A673 (cell line): Measurements from ENCODE around the gene RALGPS1. TPM values are rescaled to one million over a fixed set of nuclear protein-coding genes. Genes with fewer than 3 reads are reported as not detected.

ENCODE experiments used
- BruUV-seq: library from RNA; stranded (reverse); fragments of 400-500 nt; replicated peaks from 2 replicates; lab custom pipeline; 2021; lab: Mats Ljungman, UMichigan
- CTCF ChIA-PET: fragments of 300-600 bp; sonication (Branson Sonifier 250); formaldehyde crosslinking; loops from one replicate; lab custom pipeline; 2022; ENCODE audit warnings: antibody characterized with exemption; lab: Charles Lee
- POLR2A ChIA-PET: fragments of 300-600 bp; sonication (Branson Sonifier 250); formaldehyde crosslinking; loops from one replicate; lab custom pipeline; 2022; ENCODE audit warnings: antibody characterized with exemption; ENCODE audit not compliant: low non-redundant PET; lab: Charles Lee
- DNase-seq: peaks from one replicate; pipeline ENCODE4 v3.0.0-alpha.2; 2015; ENCODE audit warnings: low spot score
- H3K27ac ChIP-seq: fragments of 200-600 bp; sonication (generic); 2 replicates; pipeline ENCODE4 v1.5.1; 2016; ENCODE audit warnings: mixed run types, low read depth, mild to moderate bottlenecking, mixed read lengths, antibody characterized with exemption, low read length; ENCODE audit not compliant: poor library complexity, severe bottlenecking
- H3K27me3 ChIP-seq: fragments of 200-600 bp; sonication (generic); replicated peaks from 2 replicates; pipeline ENCODE4 v1.6.1; 2017; ENCODE audit warnings: mixed run types, low read depth, mild to moderate bottlenecking, mixed read lengths, antibody characterized with exemption, low read length; ENCODE audit not compliant: insufficient read depth, poor library complexity
- H3K36me3 ChIP-seq: fragments of 200-600 bp; sonication (generic); 2 replicates; pipeline ENCODE4 v1.6.1; 2016; ENCODE audit warnings: mixed run types, mild to moderate bottlenecking, mixed read lengths, antibody characterized with exemption, low read length; ENCODE audit not compliant: insufficient read depth, poor library complexity, severe bottlenecking
- H3K4me1 ChIP-seq: fragments of 200-600 bp; sonication (generic); 2 replicates; pipeline ENCODE4 v1.6.1; 2017; ENCODE audit warnings: mixed run types, mild to moderate bottlenecking, mixed read lengths, antibody characterized with exemption, low read length; ENCODE audit not compliant: insufficient read depth, poor library complexity, severe bottlenecking
- H3K4me3 ChIP-seq: fragments of 200-600 bp; sonication (generic); 2 replicates; pipeline ENCODE4 v1.5.1; 2016; ENCODE audit warnings: low read depth, mixed run types, mild to moderate bottlenecking, mixed read lengths, low read length; ENCODE audit not compliant: poor library complexity, severe bottlenecking
- H3K9me3 ChIP-seq: fragments of 200-600 bp; sonication (generic); 2 replicates; pipeline ENCODE4 v1.6.1; 2016; ENCODE audit warnings: mixed run types, low read depth, mild to moderate bottlenecking, mixed read lengths, antibody characterized with exemption, low read length; ENCODE audit not compliant: poor library complexity, severe bottlenecking
- EZH2 ChIP-seq: fragments of 200-600 bp; sonication (generic); IDR thresholded peaks from 2 replicates; pipeline ENCODE4 v1.6.1; 2017; ENCODE audit warnings: borderline replicate concordance, low read depth, mild to moderate bottlenecking, mixed read lengths, antibody characterized with exemption, low read length; ENCODE audit not compliant: poor library complexity, severe bottlenecking
- intact Hi-C: fragments of 100-400 bp; cut with micrococcal nuclease; formaldehyde crosslinking; loops from one replicate; pipeline ENCODE4 v1.10.0; 2022; ENCODE audit not compliant: unreplicated experiment
- total RNA-seq: library from RNA; stranded (reverse); gene quantifications from 2 replicates; pipeline ENCODE4 v1.2.3, GENCODE V29; 2021
- TF ChIP-seq, protein P1 (sequence below): fragments of 300-800, 200-600 bp; sonication (generic); conservative IDR thresholded peaks from 2 replicates; pipeline ENCODE4 v1.5.1; 2017; ENCODE audit warnings: low read depth, mild to moderate bottlenecking, antibody characterized with exemption, low read length, moderate library complexity, mixed read lengths

The RALGPS1 gene
- total RNA-seq, 1 experiment from 2014 or later: 3.9 TPM

GRCh38 chr9:127231666-127232065, 317.1 kb downstream of the RALGPS1 start:
- H3K4me1 ChIP-seq: peaks cover 15% of the 10 kb centered on the region
- CTCF ChIA-PET: no interaction called here
- H3K9me3 ChIP-seq: no peaks in the 10 kb centered on the region
- POLR2A ChIA-PET: no interaction called here
- no peaks in the 10 kb centered on the region for H3K36me3 ChIP-seq
- TF ChIP-seq EZH2: no peak
- TF ChIP-seq, protein P1, sequence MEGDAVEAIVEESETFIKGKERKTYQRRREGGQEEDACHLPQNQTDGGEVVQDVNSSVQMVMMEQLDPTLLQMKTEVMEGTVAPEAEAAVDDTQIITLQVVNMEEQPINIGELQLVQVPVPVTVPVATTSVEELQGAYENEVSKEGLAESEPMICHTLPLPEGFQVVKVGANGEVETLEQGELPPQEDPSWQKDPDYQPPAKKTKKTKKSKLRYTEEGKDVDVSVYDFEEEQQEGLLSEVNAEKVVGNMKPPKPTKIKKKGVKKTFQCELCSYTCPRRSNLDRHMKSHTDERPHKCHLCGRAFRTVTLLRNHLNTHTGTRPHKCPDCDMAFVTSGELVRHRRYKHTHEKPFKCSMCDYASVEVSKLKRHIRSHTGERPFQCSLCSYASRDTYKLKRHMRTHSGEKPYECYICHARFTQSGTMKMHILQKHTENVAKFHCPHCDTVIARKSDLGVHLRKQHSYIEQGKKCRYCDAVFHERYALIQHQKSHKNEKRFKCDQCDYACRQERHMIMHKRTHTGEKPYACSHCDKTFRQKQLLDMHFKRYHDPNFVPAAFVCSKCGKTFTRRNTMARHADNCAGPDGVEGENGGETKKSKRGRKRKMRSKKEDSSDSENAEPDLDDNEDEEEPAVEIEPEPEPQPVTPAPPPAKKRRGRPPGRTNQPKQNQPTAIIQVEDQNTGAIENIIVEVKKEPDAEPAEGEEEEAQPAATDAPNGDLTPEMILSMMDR: no peak
- DNase-seq: no peak
- no peak overlapping the region for H3K27ac ChIP-seq
- no peaks in the 10 kb centered on the region for H3K27me3 ChIP-seq
- no TSS peak for BruUV-seq
- H3K4me3 ChIP-seq: no peak overlapping the region
- intact Hi-C loops: no loop called here

DNA sequence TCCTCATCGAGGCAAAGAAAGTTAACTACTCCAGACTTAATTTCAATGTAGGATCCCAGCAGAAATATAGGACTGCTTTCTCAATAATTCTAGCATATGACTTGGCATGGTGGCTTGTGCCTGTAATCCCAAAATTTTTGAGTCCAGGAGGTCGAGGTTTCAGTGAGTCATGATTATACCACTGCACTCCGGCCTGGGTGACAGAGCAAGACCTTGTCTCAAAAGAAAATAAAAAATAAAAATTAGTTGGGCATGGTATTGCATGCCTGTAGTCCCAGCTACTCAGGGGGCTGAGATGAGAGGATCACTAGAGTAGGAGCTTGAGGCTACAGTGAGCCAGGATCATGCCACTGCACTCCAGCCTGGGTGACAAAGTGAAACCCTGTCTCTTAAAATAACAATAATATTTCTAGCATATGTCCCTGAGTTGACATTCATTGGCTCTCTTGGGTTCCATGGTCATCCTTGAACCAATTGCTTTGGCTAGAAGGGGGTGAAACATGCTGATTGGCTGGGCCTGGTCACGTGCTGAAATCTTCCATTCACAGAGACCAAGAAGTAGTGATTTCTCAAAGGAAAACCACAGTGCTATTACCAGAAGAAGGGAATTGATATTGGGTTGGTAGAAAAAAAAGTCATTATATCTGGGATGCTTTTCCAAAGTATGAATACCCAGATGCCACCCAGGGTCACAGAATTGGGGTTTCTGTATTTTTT, 318.4 kb downstream of the RALGPS1 start:
- Histone ChIP-seq H3K4me1 (peaks cover 15% of the 10 kb centered on the region), H3K27ac (no peak overlapping the region), H3K36me3 (no peaks in the 10 kb centered on the region), H3K27me3 (no peaks in the 10 kb centered on the region), H3K9me3 (no peaks in the 10 kb centered on the region), H3K4me3 (no peak overlapping the region)
- POLR2A ChIA-PET: interaction anchor here (0.5 kb wide), 1 partner anchor 18 kb away, joined by 6 read pairs; no protein-coding TSS in a partner anchor
- no peak for DNase-seq
- CTCF ChIA-PET: no interaction called here
- intact Hi-C loops: no loop called here
- no TSS peak for BruUV-seq
- TF ChIP-seq, protein P1: no peak
- no peak for TF ChIP-seq EZH2

- BruUV-seq: no TSS peak
- peaks cover 15% of the 10 kb centered on the region for H3K4me1 ChIP-seq
- no peaks in the 10 kb centered on the region for H3K36me3 ChIP-seq
- ChIA-PET POLR2A (interaction anchor here (0.5 kb wide), 1 partner anchor 18 kb away, joined by 6 read pairs; no protein-coding TSS in a partner anchor), CTCF (no interaction called here)
- TF ChIP-seq EZH2: no peak
- TF ChIP-seq, protein P1: no peak
- H3K27ac ChIP-seq: no peak overlapping the region
- no peak for DNase-seq
- intact Hi-C loops: no loop called here
- no peaks in the 10 kb centered on the region for H3K9me3 ChIP-seq
- no peak overlapping the region for H3K4me3 ChIP-seq
- H3K27me3 ChIP-seq: no peaks in the 10 kb centered on the region
Measured at GRCh38 chr9:127233550-127233949, 319.0 kb downstream of the RALGPS1 start.
